Neuronal stem cell (in vitro differentiated cells): ENCODE measurements around the gene CCNDBP1.
"Not testable (repeated sequence)": the region's sequence is repeated elsewhere in the genome, so short reads cannot be mapped to it uniquely, and the experiment has no call there.

Experiments used
- DNase-seq: peaks from one replicate; pipeline ENCODE4 v3.0.0-alpha.2; 2013; ENCODE audit warnings: low spot score
- H2AFZ ChIP-seq: one replicate; pipeline ENCODE4 v1.6.1; 2013; ENCODE audit warnings: mild to moderate bottlenecking, low read length, inconsistent platforms
- H2AK5ac ChIP-seq: 2 replicates; pipeline ENCODE4 v1.6.1; 2013; ENCODE audit warnings: low read depth, mild to moderate bottlenecking, inconsistent platforms, low read length, moderate library complexity, mixed read lengths
- H2BK120ac ChIP-seq: 2 replicates; pipeline ENCODE4 v1.6.1; 2013; ENCODE audit warnings: low read depth, mild to moderate bottlenecking, inconsistent platforms, low read length, moderate library complexity, mixed read lengths
- H2BK12ac ChIP-seq: one replicate; pipeline ENCODE4 v1.6.1; 2013; ENCODE audit warnings: low read length, inconsistent platforms
- H2BK15ac ChIP-seq: 2 replicates; pipeline ENCODE4 v1.6.1; 2013; ENCODE audit warnings: mild to moderate bottlenecking, low read length, inconsistent platforms, mixed read lengths
- H2BK5ac ChIP-seq: one replicate; pipeline ENCODE4 v1.6.1; 2013; ENCODE audit warnings: inconsistent platforms, mild to moderate bottlenecking, low read length, moderate library complexity
- H3K14ac ChIP-seq: one replicate; pipeline ENCODE4 v1.6.1; 2013; ENCODE audit warnings: low read length, inconsistent platforms
- H3K18ac ChIP-seq: 2 replicates; pipeline ENCODE4 v1.6.1; 2013; ENCODE audit warnings: low read length, inconsistent platforms
- H3K23ac ChIP-seq: 2 replicates; pipeline ENCODE4 v1.6.1; 2013; ENCODE audit warnings: low read depth, mild to moderate bottlenecking, mixed read lengths, low read length, inconsistent platforms; ENCODE audit not compliant: poor library complexity
- H3K27ac ChIP-seq: replicated peaks from 3 replicates; pipeline ENCODE4 v1.5.1; 2013; ENCODE audit warnings: low read length, inconsistent platforms
- H3K27me3 ChIP-seq, 3 experiments: 2 replicates each; pipeline ENCODE4 v1.6.1; 2013; ENCODE audit warnings: low read length in 3 of 3, mild to moderate bottlenecking in 2 of 3, inconsistent platforms in 1 of 3, low read depth in 1 of 3, mixed read lengths in 1 of 3, moderate library complexity in 1 of 3; ENCODE audit not compliant: control insufficient read depth in 3 of 3, insufficient read depth in 3 of 3
- H3K36me3 ChIP-seq, 2 donors: replicated peaks in 1 of 2; 2 replicates each; pipeline ENCODE4 v1.6.1; 2013; ENCODE audit warnings: low read length in 2 of 2; ENCODE audit not compliant: control insufficient read depth in 2 of 2, insufficient read depth in 2 of 2
- H3K4ac ChIP-seq: 2 replicates; pipeline ENCODE4 v1.6.1; 2013; ENCODE audit warnings: inconsistent platforms, mild to moderate bottlenecking, low read length, moderate library complexity
- H3K4me1 ChIP-seq, 2 donors: 1 replicate in 1 of 2; 2 replicates in 1 of 2; pipeline ENCODE4 v1.6.1; 2013; ENCODE audit warnings: low read length in 2 of 2, low read depth in 1 of 2; ENCODE audit not compliant: control insufficient read depth in 2 of 2, insufficient read depth in 1 of 2
- H3K4me2 ChIP-seq: one replicate; pipeline ENCODE4 v1.6.1; 2013; ENCODE audit warnings: mild to moderate bottlenecking, low read length, inconsistent platforms; ENCODE audit not compliant: insufficient read depth, poor library complexity, severe bottlenecking
- H3K4me3 ChIP-seq, 2 donors: 2 replicates each; pipeline ENCODE4 v1.5.1; 2013; ENCODE audit warnings: low read length in 2 of 2, mild to moderate bottlenecking in 2 of 2, inconsistent platforms in 1 of 2, moderate library complexity in 1 of 2
- H3K79me1 ChIP-seq: one replicate; pipeline ENCODE4 v1.6.1; 2013; ENCODE audit warnings: low read depth, mild to moderate bottlenecking, inconsistent platforms, low read length, moderate library complexity
- H3K9ac ChIP-seq: one replicate; pipeline ENCODE4 v1.6.1; 2013; ENCODE audit warnings: mild to moderate bottlenecking, low read depth, low read length, inconsistent platforms; ENCODE audit not compliant: poor library complexity
- H3K9me3 ChIP-seq, 2 donors: replicated peaks in 1 of 2; 2 replicates each; pipeline versions ENCODE3 to v1.6.1; 2013; ENCODE audit warnings: low read length in 2 of 2, mild to moderate bottlenecking in 2 of 2, inconsistent platforms in 1 of 2, low read depth in 1 of 2, mixed read lengths in 1 of 2, moderate library complexity in 1 of 2; ENCODE audit not compliant: control insufficient read depth in 2 of 2, insufficient read depth in 1 of 2
- H4K8ac ChIP-seq: one replicate; pipeline ENCODE4 v1.6.1; 2013; ENCODE audit warnings: low read depth, mild to moderate bottlenecking, inconsistent platforms, low read length, moderate library complexity
- H4K91ac ChIP-seq: one replicate; pipeline ENCODE4 v1.6.1; 2013; ENCODE audit warnings: low read length, low read depth, mild to moderate bottlenecking, inconsistent platforms; ENCODE audit not compliant: poor library complexity
- WGBS, 2 donors: extraction: QIAGEN DNeasy Blood & Tissue Kit; methylation state at CpG; one replicate each; pipeline ENCODE4 v1.1.7; 2013; ENCODE audit warnings: missing lambda C conversion rate in 2 of 2, mixed read lengths in 1 of 2; ENCODE audit not compliant: insufficient read length in 2 of 2, insufficient replicate concordance in 1 of 2; ENCODE audit errors: extremely low coverage in 2 of 2; 5-methylcytosine and 5-hydroxymethylcytosine counted together

Gene CCNDBP1

GRCh38 chr15:43167261-43167660 lies 17.9 kb upstream of the CCNDBP1 start:
- DNase-seq, H2BK12ac ChIP-seq, H3K79me1 ChIP-seq, H2BK15ac ChIP-seq, H3K14ac ChIP-seq, H3K27me3 ChIP-seq, H3K4me2 ChIP-seq, H2AFZ ChIP-seq, H3K4me3 ChIP-seq, H2BK5ac ChIP-seq, H3K4ac ChIP-seq, H3K9ac ChIP-seq, H3K18ac ChIP-seq, H3K23ac ChIP-seq, H3K27ac ChIP-seq, H4K91ac ChIP-seq, H2AK5ac ChIP-seq, H4K8ac ChIP-seq, H2BK120ac ChIP-seq, H3K4me1 ChIP-seq: not testable (repeated sequence)
- H3K9me3 ChIP-seq, result peaks cover 0 to 11% of the 10 kb centered on the region in 2 donors
- H3K36me3 ChIP-seq, result peaks cover 0 to 51% of the 10 kb centered on the region in 2 donors
- no CpG with 5 or more reads among the region's 28 CpGs for WGBS, 2 donors

DNA sequence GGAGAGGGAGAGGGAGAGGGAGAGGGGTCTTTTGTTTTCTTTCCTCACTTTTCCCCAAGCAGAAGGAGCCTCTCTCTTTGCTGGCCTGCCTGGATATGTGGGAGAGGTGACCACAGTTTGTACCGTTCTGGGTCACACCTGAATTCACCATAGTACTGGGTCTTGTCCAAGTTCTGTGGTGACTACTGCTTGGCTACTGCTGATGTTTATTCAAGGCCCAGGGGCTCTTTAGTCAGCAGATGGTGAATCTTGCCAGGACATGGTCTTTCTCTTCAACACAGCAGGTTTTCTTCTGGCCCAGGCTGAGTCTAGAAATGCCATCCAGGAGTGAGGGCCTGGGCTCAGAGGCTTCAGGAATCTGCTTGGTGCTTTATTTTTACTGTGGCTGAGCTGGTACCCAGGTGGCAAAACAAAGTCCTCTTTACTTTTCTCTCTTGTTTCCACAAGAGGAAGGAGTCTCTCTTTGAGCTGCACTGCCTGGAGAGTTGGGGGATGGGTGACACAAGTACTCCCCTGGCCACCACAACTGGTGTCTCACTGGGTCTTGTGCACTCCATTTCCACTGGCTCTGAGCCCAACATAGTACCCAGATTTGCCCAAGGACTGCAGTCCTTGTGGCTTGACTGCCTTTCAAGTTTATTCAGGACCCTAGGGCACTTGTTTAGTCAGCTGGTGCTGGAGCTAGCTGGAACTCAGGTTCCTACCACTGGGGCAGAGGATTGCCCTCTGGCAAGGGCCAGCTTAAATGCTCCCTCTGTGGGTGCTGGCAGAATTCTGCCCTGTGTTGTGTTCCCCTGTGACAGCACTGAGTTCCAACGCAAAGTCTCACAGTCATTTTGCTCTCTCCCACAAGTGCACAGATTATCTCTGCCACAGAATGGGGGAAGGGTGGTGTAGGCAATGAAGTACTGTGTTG lies 16.8 kb upstream of the CCNDBP1 start:
- H3K9ac ChIP-seq, result no peak overlapping the region
- no peak overlapping the region for H3K23ac ChIP-seq
- no peak overlapping the region for H3K4me2 ChIP-seq
- H3K36me3 ChIP-seq, result peaks cover 0 to 44% of the 10 kb centered on the region in 2 donors
- H4K91ac ChIP-seq, result no peak overlapping the region
- H4K8ac ChIP-seq, result no peak overlapping the region
- no peaks in the 10 kb centered on the region for H3K27me3 ChIP-seq
- H3K18ac ChIP-seq, result no peak overlapping the region
- no peak for DNase-seq
- H3K9me3 ChIP-seq, result peaks cover 0 to 13% of the 10 kb centered on the region in 2 donors
- H3K4ac ChIP-seq, result no peak overlapping the region
- no peaks in the 10 kb centered on the region for H3K79me1 ChIP-seq
- peak overlapping the region in 1 of 2 donors; percentile 29 for H3K4me3 ChIP-seq
- H2BK12ac ChIP-seq, result no peak overlapping the region
- no peak overlapping the region for H3K14ac ChIP-seq
- no CpG with 5 or more reads among the region's 2 CpGs for WGBS, 2 donors
- H2AK5ac ChIP-seq, result no peak overlapping the region
- H3K4me1 ChIP-seq, result no peaks in the 10 kb centered on the region
- no peak overlapping the region for H2BK15ac ChIP-seq
- no peak overlapping the region for H3K27ac ChIP-seq
- no peak overlapping the region for H2BK5ac ChIP-seq
- no peak overlapping the region for H2AFZ ChIP-seq
- H2BK120ac ChIP-seq, result no peak overlapping the region

DNA sequence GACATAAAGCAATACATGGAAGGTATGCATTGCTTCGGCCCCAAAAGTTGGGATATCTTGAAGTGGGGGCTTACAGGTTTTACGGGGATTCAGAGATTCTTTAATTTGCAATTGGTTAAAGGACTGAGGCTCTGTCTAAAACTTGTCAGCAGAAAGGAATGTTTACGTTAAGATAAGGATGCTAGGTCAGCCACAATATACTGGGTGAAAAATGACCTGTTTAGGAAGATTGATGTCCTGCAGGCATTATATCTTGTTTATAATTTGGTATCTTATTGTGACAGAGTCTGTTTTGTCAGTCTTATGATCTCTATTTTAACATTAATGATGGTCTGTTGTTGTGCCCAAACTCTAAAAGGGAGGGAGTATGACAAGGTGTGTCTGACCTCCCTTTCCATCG lies 15.3 kb upstream of the CCNDBP1 start:
- no peak for DNase-seq
- H4K8ac ChIP-seq, result no peak overlapping the region
- H3K9me3 ChIP-seq, result peaks cover 0 to 23% of the 10 kb centered on the region in 2 donors
- no peak overlapping the region for H2BK120ac ChIP-seq
- H2AFZ ChIP-seq, result no peak overlapping the region
- no peak overlapping the region for H2AK5ac ChIP-seq
- WGBS, 2 donors, result no CpG with 5 or more reads among the region's 4 CpGs
- no peak overlapping the region for H3K4ac ChIP-seq
- no peak overlapping the region for H3K23ac ChIP-seq
- H3K18ac ChIP-seq, result no peak overlapping the region
- no peak overlapping the region for H3K14ac ChIP-seq
- H2BK15ac ChIP-seq, result no peak overlapping the region
- no peak overlapping the region for H2BK5ac ChIP-seq
- no peak overlapping the region for H3K4me2 ChIP-seq
- no peak overlapping the region for H2BK12ac ChIP-seq
- H3K27me3 ChIP-seq, result no peaks in the 10 kb centered on the region
- peaks cover 0 to 48% of the 10 kb centered on the region in 2 donors for H3K36me3 ChIP-seq
- no peak overlapping the region for H3K9ac ChIP-seq
- no peaks in the 10 kb centered on the region for H3K79me1 ChIP-seq
- no peak overlapping the region for H4K91ac ChIP-seq
- H3K4me1 ChIP-seq, result no peaks in the 10 kb centered on the region
- H3K4me3 ChIP-seq, result no peak overlapping the region
- H3K27ac ChIP-seq, result no peak overlapping the region

DNA sequence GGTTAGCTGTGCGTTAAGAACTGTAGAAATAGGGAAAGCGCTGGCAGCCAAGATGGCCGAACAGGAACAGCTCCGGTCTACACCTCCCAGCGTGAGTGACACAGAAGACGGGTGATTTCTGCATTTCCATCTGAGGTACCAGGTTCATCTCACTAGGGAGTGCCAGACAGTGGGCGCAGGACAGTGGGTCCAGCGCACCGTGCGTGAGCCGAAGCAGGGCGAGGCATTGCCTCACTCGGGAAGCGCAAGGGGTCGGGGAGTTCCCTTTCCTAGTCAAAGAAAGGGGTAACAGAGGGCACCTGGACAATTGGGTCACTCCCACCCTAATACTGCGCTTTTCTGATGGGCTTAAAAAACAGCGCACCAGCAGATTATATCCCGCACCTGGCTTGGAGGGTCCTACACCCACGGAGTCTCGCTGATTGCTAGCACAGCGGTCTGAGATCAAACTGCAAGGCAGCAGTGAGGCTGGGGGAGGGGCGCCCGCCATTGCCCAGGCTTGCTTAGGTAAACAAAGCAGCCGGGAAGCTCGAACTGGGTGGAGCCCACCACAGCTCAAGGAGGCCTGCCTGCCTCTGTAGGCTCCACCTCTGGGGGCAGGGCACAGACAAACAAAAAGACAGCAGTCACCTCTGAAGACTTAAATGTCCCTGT lies 9.4 kb upstream of the CCNDBP1 start:
- H2AFZ ChIP-seq, H3K14ac ChIP-seq, H3K79me1 ChIP-seq, H3K4ac ChIP-seq, H3K23ac ChIP-seq, H4K91ac ChIP-seq, H3K4me1 ChIP-seq, H2BK15ac ChIP-seq, H3K4me2 ChIP-seq, H2AK5ac ChIP-seq, H2BK5ac ChIP-seq, H3K27me3 ChIP-seq, H2BK12ac ChIP-seq, H2BK120ac ChIP-seq, H3K18ac ChIP-seq, H4K8ac ChIP-seq, DNase-seq, H3K9ac ChIP-seq, H3K27ac ChIP-seq, H3K4me3 ChIP-seq: not testable (repeated sequence)
- no CpG with 5 or more reads among the region's 25 CpGs for WGBS, 2 donors
- Histone ChIP-seq H3K9me3 (peaks cover 2 to 30% of the 10 kb centered on the region in 2 donors), H3K36me3 (peaks cover 0 to 52% of the 10 kb centered on the region in 2 donors)
